ENCODE measurements around the gene NCKAP5L.
A peak's percentile ranks its signal among the peaks of the same experiment; 100 is the strongest.

Gene NCKAP5L, protein sequence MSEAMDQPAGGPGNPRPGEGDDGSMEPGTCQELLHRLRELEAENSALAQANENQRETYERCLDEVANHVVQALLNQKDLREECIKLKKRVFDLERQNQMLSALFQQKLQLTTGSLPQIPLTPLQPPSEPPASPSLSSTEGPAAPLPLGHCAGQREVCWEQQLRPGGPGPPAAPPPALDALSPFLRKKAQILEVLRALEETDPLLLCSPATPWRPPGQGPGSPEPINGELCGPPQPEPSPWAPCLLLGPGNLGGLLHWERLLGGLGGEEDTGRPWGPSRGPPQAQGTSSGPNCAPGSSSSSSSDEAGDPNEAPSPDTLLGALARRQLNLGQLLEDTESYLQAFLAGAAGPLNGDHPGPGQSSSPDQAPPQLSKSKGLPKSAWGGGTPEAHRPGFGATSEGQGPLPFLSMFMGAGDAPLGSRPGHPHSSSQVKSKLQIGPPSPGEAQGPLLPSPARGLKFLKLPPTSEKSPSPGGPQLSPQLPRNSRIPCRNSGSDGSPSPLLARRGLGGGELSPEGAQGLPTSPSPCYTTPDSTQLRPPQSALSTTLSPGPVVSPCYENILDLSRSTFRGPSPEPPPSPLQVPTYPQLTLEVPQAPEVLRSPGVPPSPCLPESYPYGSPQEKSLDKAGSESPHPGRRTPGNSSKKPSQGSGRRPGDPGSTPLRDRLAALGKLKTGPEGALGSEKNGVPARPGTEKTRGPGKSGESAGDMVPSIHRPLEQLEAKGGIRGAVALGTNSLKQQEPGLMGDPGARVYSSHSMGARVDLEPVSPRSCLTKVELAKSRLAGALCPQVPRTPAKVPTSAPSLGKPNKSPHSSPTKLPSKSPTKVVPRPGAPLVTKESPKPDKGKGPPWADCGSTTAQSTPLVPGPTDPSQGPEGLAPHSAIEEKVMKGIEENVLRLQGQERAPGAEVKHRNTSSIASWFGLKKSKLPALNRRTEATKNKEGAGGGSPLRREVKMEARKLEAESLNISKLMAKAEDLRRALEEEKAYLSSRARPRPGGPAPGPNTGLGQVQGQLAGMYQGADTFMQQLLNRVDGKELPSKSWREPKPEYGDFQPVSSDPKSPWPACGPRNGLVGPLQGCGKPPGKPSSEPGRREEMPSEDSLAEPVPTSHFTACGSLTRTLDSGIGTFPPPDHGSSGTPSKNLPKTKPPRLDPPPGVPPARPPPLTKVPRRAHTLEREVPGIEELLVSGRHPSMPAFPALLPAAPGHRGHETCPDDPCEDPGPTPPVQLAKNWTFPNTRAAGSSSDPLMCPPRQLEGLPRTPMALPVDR (N-terminal part only)

DNA sequence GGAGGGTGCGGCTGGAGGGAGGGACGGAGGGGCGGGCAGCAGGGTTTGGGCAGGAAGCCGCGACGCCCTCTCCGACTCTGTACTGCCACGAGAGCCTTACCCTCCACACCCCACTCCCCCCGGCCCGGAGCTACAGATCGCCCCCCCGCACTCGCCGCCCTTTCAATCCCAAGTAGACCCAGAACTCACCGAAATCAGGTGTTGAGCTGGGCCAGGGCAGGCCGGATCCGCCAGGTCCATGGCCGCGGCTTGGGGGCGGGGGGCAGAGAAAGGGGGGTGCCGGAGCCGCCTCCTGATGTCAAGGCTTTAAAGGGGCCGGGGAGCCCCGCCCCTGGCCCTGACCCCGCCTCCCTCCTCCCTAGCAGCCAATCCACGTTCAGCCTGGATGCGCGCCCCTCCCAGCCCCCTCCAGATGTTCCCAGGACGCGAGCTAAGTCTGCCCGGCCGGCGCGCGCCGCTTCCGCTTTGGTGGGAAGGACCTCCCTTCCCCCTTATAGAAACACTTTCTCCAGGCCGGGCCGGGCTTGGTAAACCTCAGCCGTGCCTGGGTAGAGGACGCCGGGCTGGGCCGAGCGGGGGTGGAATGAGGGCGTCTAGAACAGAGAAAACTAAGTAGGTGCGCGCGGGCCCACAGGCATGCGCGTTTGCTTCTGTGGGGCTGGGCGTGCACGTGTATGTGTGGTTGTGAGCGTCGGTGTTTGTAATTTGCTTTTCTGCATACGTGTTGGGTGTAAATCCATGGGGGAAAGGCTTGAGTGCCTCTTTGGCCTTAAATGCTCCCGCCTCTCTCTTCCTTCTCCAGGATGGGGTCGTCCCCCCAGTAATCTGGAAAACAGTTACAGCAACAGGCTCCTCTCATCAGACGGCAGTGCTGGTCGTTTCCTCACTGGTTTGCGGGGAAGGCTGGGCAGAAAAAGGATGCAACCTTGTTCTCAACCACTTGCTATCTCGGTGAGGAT lies at the start of gene NCKAP5L:
Gene NCKAP5L (minus strand): TSS at position 281 of the 959 bp plus-strand sequence. CDS start 24,369 bp downstream, outside the sequence.
- Histone ChIP-seq H3K27me3 (ENCODE audit: control insufficient read depth, insufficient read depth, low read length) (no peaks in the 10 kb centered on the region), H3K27ac (peak within 1 kb of the TSS; percentile 82), H3K79me2 (peaks cover 35% of the 10 kb centered on the region), H3K9me3 (ENCODE audit: control insufficient read depth, low read length) (no peaks in the 10 kb centered on the region), H2AFZ (peak within 1 kb of the TSS; percentile 93), H3K4me2 (ENCODE audit: low read length) (peak within 1 kb of the TSS; percentile 91), H3K9ac (peak within 1 kb of the TSS; percentile 55), H3K36me3 (ENCODE audit: control insufficient read depth, insufficient read depth, low read length) (no peaks in the 10 kb centered on the region), H3K4me3 (ENCODE audit: low read depth, low read length) (peak within 1 kb of the TSS; percentile 88), H3K4me1 (peaks cover 5% of the 10 kb centered on the region)
- TF ChIP-seq, protein P1, sequence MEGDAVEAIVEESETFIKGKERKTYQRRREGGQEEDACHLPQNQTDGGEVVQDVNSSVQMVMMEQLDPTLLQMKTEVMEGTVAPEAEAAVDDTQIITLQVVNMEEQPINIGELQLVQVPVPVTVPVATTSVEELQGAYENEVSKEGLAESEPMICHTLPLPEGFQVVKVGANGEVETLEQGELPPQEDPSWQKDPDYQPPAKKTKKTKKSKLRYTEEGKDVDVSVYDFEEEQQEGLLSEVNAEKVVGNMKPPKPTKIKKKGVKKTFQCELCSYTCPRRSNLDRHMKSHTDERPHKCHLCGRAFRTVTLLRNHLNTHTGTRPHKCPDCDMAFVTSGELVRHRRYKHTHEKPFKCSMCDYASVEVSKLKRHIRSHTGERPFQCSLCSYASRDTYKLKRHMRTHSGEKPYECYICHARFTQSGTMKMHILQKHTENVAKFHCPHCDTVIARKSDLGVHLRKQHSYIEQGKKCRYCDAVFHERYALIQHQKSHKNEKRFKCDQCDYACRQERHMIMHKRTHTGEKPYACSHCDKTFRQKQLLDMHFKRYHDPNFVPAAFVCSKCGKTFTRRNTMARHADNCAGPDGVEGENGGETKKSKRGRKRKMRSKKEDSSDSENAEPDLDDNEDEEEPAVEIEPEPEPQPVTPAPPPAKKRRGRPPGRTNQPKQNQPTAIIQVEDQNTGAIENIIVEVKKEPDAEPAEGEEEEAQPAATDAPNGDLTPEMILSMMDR (IDR thresholded peaks at IDR 0.05), result no peak

DNA sequence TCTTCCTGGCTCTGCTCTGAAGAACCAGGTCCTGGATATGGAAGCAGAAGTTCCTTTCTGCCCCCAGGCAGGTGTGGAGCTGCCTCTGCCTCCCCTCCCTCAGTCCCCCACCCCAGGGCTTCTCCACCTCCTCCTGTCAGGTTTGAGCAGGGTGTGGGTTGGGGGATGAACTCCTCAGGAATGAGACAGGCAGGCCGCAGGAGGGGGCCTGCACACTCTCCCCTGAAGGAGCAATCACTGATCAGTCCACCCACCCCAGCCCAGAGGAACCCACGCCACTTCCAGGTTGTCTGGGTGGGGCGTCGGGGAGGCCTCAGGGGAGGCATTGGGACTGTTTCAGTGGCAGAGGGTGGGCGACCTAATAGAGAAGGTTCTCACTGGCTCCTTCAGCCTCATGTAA lies 48.9 kb upstream of the NCKAP5L start:
- TF ChIP-seq, protein P1 (IDR thresholded peaks at IDR 0.05), result no peak
- H3K27ac ChIP-seq, result no peak overlapping the region
- no peaks in the 10 kb centered on the region for H3K79me2 ChIP-seq
- no peak overlapping the region for H2AFZ ChIP-seq
- no peaks in the 10 kb centered on the region for H3K9me3 ChIP-seq (ENCODE audit: control insufficient read depth, low read length)
- H3K4me2 ChIP-seq (ENCODE audit: low read length), result no peak overlapping the region
- no peak overlapping the region for H3K4me3 ChIP-seq (ENCODE audit: low read depth, low read length)
- no peaks in the 10 kb centered on the region for H3K36me3 ChIP-seq (ENCODE audit: control insufficient read depth, insufficient read depth, low read length)
- H3K4me1 ChIP-seq, result peaks cover 37% of the 10 kb centered on the region
- H3K27me3 ChIP-seq (ENCODE audit: control insufficient read depth, insufficient read depth, low read length), result no peaks in the 10 kb centered on the region
- no peak overlapping the region for H3K9ac ChIP-seq

DNA sequence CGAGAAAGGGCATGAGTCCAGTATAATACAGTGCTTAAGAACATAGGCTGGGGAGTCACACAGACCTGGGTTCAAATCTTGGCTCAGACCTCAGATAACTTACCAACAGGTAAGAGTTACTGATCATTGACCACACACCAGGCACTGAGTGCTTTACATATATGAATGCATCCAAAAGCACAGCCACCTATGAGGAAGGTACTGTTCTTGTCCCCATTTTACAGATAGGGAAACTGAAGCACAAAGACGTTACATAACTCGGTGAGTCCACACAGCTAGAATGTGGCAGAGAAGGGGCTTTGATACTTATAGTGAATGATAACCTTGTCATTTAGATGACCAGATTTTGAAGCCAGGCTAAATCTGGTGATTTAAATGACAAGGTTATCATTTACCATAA lies 47.9 kb upstream of the NCKAP5L start:
- Histone ChIP-seq H2AFZ (no peak overlapping the region), H3K27ac (no peak overlapping the region), H3K36me3 (ENCODE audit: control insufficient read depth, insufficient read depth, low read length) (no peaks in the 10 kb centered on the region), H3K4me1 (peaks cover 47% of the 10 kb centered on the region), H3K9me3 (ENCODE audit: control insufficient read depth, low read length) (no peaks in the 10 kb centered on the region), H3K79me2 (no peaks in the 10 kb centered on the region), H3K9ac (no peak overlapping the region), H3K4me3 (ENCODE audit: low read depth, low read length) (no peak overlapping the region), H3K27me3 (ENCODE audit: control insufficient read depth, insufficient read depth, low read length) (no peaks in the 10 kb centered on the region), H3K4me2 (ENCODE audit: low read length) (no peak overlapping the region)
- TF ChIP-seq, protein P1 (IDR thresholded peaks at IDR 0.05), result no peak

DNA sequence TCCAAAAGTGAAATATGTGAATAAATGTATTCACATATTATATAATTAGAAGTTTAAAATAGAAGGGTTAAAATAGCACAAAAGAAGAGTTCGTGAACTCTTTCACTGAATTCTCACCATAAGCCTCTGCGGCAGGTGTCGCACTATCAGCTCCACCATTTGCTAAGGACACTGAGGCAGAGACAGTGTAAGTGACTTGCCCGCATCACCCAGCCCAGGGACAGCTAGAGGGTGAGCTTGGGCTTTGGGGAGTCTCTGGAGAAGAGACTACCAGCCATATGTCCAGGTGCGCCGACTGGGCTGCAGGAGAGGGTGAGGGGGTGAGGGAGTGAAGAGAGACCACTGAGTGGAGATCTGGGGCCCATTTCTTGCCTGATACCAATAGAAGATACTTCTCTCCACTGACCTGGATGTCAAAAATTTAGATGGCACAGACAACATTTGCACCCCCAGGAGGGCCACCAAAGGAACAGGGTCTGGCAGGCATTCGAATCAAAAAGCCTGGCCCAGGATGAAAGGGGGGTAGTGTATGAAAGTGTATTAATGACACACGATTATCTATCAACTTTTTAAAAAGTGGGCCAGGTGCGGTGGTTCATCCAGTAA lies 47.0 kb upstream of the NCKAP5L start:
- Histone ChIP-seq H2AFZ (no peak overlapping the region), H3K4me3 (ENCODE audit: low read depth, low read length) (peak overlapping the region; percentile 20), H3K9me3 (ENCODE audit: control insufficient read depth, low read length) (no peaks in the 10 kb centered on the region), H3K4me2 (ENCODE audit: low read length) (peak overlapping the region; percentile 52), H3K27me3 (ENCODE audit: control insufficient read depth, insufficient read depth, low read length) (no peaks in the 10 kb centered on the region), H3K9ac (no peak overlapping the region), H3K79me2 (no peaks in the 10 kb centered on the region), H3K27ac (peak overlapping the region; percentile 99), H3K36me3 (ENCODE audit: control insufficient read depth, insufficient read depth, low read length) (no peaks in the 10 kb centered on the region), H3K4me1 (peaks cover 55% of the 10 kb centered on the region)
- TF ChIP-seq, protein P1 (IDR thresholded peaks at IDR 0.05), result no peak
